HG02970 (cell line): ENCODE measurements around the gene PLA2G2C.

Experiments
- ATAC-seq: cut with Tn5 transposase; IDR thresholded peaks from one replicate; pipeline ENCODE4 v1.9.1; 2021; ENCODE audit warnings: mild to moderate bottlenecking, moderate library complexity, moderate number of reproducible peaks; ENCODE audit not compliant: unreplicated experiment, low FRiP score

Gene PLA2G2C

GRCh38 chr1:20164694-20165202 lies 21.6 kb downstream of the PLA2G2C start:
- no peak for ATAC-seq

GRCh38 chr1:20160034-20160433 lies 26.3 kb downstream of the PLA2G2C start:
- no peak for ATAC-seq

- ATAC-seq: no peak
Measured at GRCh38 chr1:20158358-20159070, 27.8 kb downstream of the PLA2G2C start.

- no peak for ATAC-seq
Measured at GRCh38 chr1:20154301-20154831, 32.0 kb downstream of the PLA2G2C start.

GRCh38 chr1:20153000-20153418 lies 33.3 kb downstream of the PLA2G2C start:
- ATAC-seq: no peak

GRCh38 chr1:20152599-20152930 lies 33.8 kb downstream of the PLA2G2C start:
- ATAC-seq: no peak

- peak; percentile 51 for ATAC-seq
Measured at GRCh38 chr1:20151906-20152598, 34.3 kb downstream of the PLA2G2C start.

GRCh38 chr1:20150969-20151368 lies 35.3 kb downstream of the PLA2G2C start:
- ATAC-seq: no peak

- no peak for ATAC-seq
Measured at GRCh38 chr1:20150326-20150705, 36.0 kb downstream of the PLA2G2C start.

GRCh38 chr1:20149601-20150325 lies 36.6 kb downstream of the PLA2G2C start:
- ATAC-seq: no peak

GRCh38 chr1:20148571-20149500 lies 37.5 kb downstream of the PLA2G2C start:
- ATAC-seq: no peak

GRCh38 chr1:20147846-20148570 lies 38.3 kb downstream of the PLA2G2C start:
- ATAC-seq: no peak

GRCh38 chr1:20143734-20144565 lies 42.4 kb downstream of the PLA2G2C start:
- no peak for ATAC-seq

- no peak for ATAC-seq
Measured at GRCh38 chr1:20143318-20143717, 43.0 kb downstream of the PLA2G2C start.

- no peak for ATAC-seq
Measured at GRCh38 chr1:20142001-20142710, 44.2 kb downstream of the PLA2G2C start.

- no peak for ATAC-seq
Measured at GRCh38 chr1:20141466-20141865, 44.9 kb downstream of the PLA2G2C start.

- ATAC-seq: no peak
Measured at GRCh38 chr1:20141001-20141400, 45.3 kb downstream of the PLA2G2C start.
